HepG2 (cell line): ENCODE data around the gene MPP1. TPM values are rescaled to one million over a fixed set of nuclear protein-coding genes. Genes with fewer than 3 reads are reported as not detected.

Experiments
- ATAC-seq: fragments of 200-7000 bp; cut with Tn5 transposase; 3 replicates; pipeline ENCODE4 v1.9.1; 2020; ENCODE audit warnings: mild to moderate bottlenecking, moderate library complexity
- BruUV-seq: library from RNA; stranded (reverse); fragments of 400-500 nt; replicated peaks from 2 replicates; lab custom pipeline; 2021; lab: Mats Ljungman, UMichigan
- CTCF ChIA-PET: fragments of 300-600 bp; formaldehyde crosslinking; extraction: SDS; loops from one replicate; lab custom pipeline; 2021; ENCODE audit warnings: low total read pairs, inconsistent platforms, low intra/inter-chr PET ratio; lab: Yijun Ruan, JAX
- POLR2A ChIA-PET: fragments of 350-600 bp; sonication (Branson Sonifier 250); formaldehyde crosslinking; loops from one replicate; lab custom pipeline; 2020; ENCODE audit warnings: antibody characterized with exemption, inconsistent platforms; lab: Yijun Ruan, JAX
- DNase-seq: peaks from one replicate; pipeline ENCODE4 v3.0.0-alpha.2; 2015; ENCODE audit warnings: low spot score
- FAIRE-seq: peaks from 3 replicates; lab custom pipeline; 2011; peaks lifted over from hg19 to GRCh38; lab: Jason Lieb, UNC
- H2AFZ ChIP-seq: one replicate; pipeline ENCODE4 v1.6.1; 2011; ENCODE audit warnings: low read length, inconsistent platforms
- H3K27ac ChIP-seq: fragments of 300-600 bp; 3 replicates; pipeline ENCODE4 v1.8.0; 2011; ENCODE audit warnings: mixed run types, mild to moderate bottlenecking, mixed read lengths, low read length, inconsistent platforms; ENCODE audit not compliant: insufficient read depth; ENCODE audit errors: extremely low read length
- H3K27me3 ChIP-seq, 2 experiments: fragments of 200-600 bp in 1 of 2; 2 replicates in 1 of 2; 3 replicates in 1 of 2; pipeline versions ENCODE4 v1.6.0 to v1.8.0; 2011; ENCODE audit warnings: low read length in 2 of 2, mild to moderate bottlenecking in 2 of 2, moderate library complexity in 2 of 2, inconsistent platforms in 1 of 2; ENCODE audit not compliant: insufficient read depth in 2 of 2, control insufficient read depth in 1 of 2
- H3K36me3 ChIP-seq, 2 experiments: fragments of 200-600 bp in 1 of 2; replicated peaks in 1 of 2; 2 replicates in 1 of 2; 3 replicates in 1 of 2; pipeline versions ENCODE4 v1.5.1 to v1.8.0; 2011; ENCODE audit warnings: low read length in 2 of 2, inconsistent platforms in 1 of 2; ENCODE audit not compliant: insufficient read depth in 2 of 2, control insufficient read depth in 1 of 2
- H3K4me1 ChIP-seq: 2 replicates; pipeline ENCODE4 v1.5.1; 2012; ENCODE audit warnings: low read length, inconsistent platforms; ENCODE audit not compliant: insufficient read depth
- H3K4me2 ChIP-seq: 2 replicates; pipeline ENCODE4 v1.6.0; 2011; ENCODE audit warnings: low read depth, low read length, inconsistent platforms
- H3K4me3 ChIP-seq, 3 experiments: fragments of 200-600 bp in 1 of 3; sonication (generic), shearing (Covaris generic) in 1 of 3; replicated peaks in 1 of 3; 2 replicates each; pipeline ENCODE4 v1.5.1; 2011 to 2016; ENCODE audit warnings: low read length in 3 of 3, inconsistent platforms in 2 of 3, low read depth in 2 of 3, mild to moderate bottlenecking in 2 of 3, control low read depth in 1 of 3, mixed read lengths in 1 of 3; ENCODE audit not compliant: insufficient read depth in 1 of 3
- H3K79me2 ChIP-seq: one replicate; pipeline ENCODE4 v1.6.1; 2011; ENCODE audit warnings: low read length, inconsistent platforms; ENCODE audit not compliant: insufficient read depth
- H3K9ac ChIP-seq: 2 replicates; pipeline ENCODE4 v1.6.0; 2011; ENCODE audit warnings: mild to moderate bottlenecking, low read depth, low read length, inconsistent platforms; ENCODE audit not compliant: insufficient read depth
- H3K9me3 ChIP-seq: 2 replicates; pipeline ENCODE4 v1.5.1; 2012; ENCODE audit warnings: mild to moderate bottlenecking, low read length
- H4K20me1 ChIP-seq: 2 replicates; pipeline ENCODE4 v1.6.0; 2011; ENCODE audit warnings: inconsistent platforms, mild to moderate bottlenecking, low read length, moderate library complexity; ENCODE audit not compliant: insufficient read depth
- CBX5 ChIP-seq: sonication (generic); formaldehyde crosslinking; IDR thresholded peaks from 2 replicates; pipeline ENCODE4 v1.4.0; 2020; ENCODE audit warnings: missing genetic modification reagents, borderline replicate concordance
- CENPX ChIP-seq: sonication (generic); formaldehyde crosslinking; IDR thresholded peaks from 2 replicates; pipeline ENCODE4 v1.9.0; 2021; ENCODE audit warnings: mild to moderate bottlenecking, missing genetic modification reagents, moderate library complexity
- HNRNPH1 ChIP-seq: fragments of 200-400 bp; formaldehyde crosslinking; optimal IDR thresholded peaks from 2 replicates; pipeline ENCODE3; 2017; ENCODE audit warnings: mild to moderate bottlenecking, low read depth, low read length
- HOXD1 ChIP-seq: sonication (generic); formaldehyde crosslinking; IDR thresholded peaks from 2 replicates; pipeline ENCODE4 v1.5.0; 2020; ENCODE audit warnings: missing genetic modification reagents
- PBX2 ChIP-seq: IDR thresholded peaks from 2 replicates; pipeline ENCODE4 v1.6.1; 2016; ENCODE audit warnings: control low read depth
- SRY ChIP-seq: sonication (generic); formaldehyde crosslinking; IDR thresholded peaks from 2 replicates; pipeline ENCODE4 v1.8.0; 2022; ENCODE audit warnings: mild to moderate bottlenecking, missing genetic modification reagents
- ZBTB2 ChIP-seq: sonication (generic); formaldehyde crosslinking; IDR thresholded peaks from 2 replicates; pipeline ENCODE4 v1.8.0; 2022; ENCODE audit warnings: low read depth, missing genetic modification reagents
- ZBTB42 ChIP-seq: sonication (generic); formaldehyde crosslinking; IDR thresholded peaks from 2 replicates; pipeline ENCODE4 v1.5.0; 2020; ENCODE audit warnings: mild to moderate bottlenecking, missing genetic modification reagents
- ZNF275 ChIP-seq: sonication (generic); formaldehyde crosslinking; IDR thresholded peaks from 2 replicates; pipeline ENCODE4 v1.8.0; 2022; ENCODE audit warnings: missing genetic modification reagents, mild to moderate bottlenecking, inconsistent platforms, borderline replicate concordance
- ZNF777 ChIP-seq: sonication (generic); formaldehyde crosslinking; IDR thresholded peaks from 2 replicates; pipeline ENCODE4 v1.4.0; 2020; ENCODE audit warnings: missing genetic modification reagents
- WGBS: methylation state at CpG from one replicate; pipeline ENCODE4 v1.1.6; 2017; ENCODE audit warnings: low lambda C conversion rate; 5-methylcytosine and 5-hydroxymethylcytosine counted together
- in situ Hi-C: cut with HindIII; loops from 2 replicates; pipeline ENCODE4 v1.10.0; 2017; ENCODE audit warnings: low pct_unique_long_range_greater_than_20kb; ENCODE audit not compliant: extremely low pct_ligation_motif_present
- intact Hi-C: fragments of 100-400 bp; cut with micrococcal nuclease; formaldehyde crosslinking; loops from one replicate; pipeline ENCODE4 v1.10.0; 2022; ENCODE audit not compliant: unreplicated experiment
- polyA plus RNA-seq, 8 experiments: library from polyadenylated mRNA; depleted of rRNA in 3 of 8; stranded (reverse) in 7 of 8; unstranded in 1 of 8; fragments of >200 nt; fragmentation: Illumina TruSeq in 4 of 8; extraction: Trizol in 4 of 8; gene quantifications; 2 replicates each; pipeline versions ENCODE4 v1.2.1 to v1.2.3, GENCODE V29; 2011 to 2016; ENCODE audit warnings: low read depth in 4 of 8, missing spikeins in 1 of 8, mixed read lengths in 1 of 8; ENCODE audit not compliant: insufficient read depth in 1 of 8
- total RNA-seq, 5 experiments: library from RNA; depleted of rRNA; stranded (reverse); fragments of >200 nt; fragmentation: Illumina TruSeq; extraction: Trizol; gene quantifications; 2 replicates each; pipeline ENCODE4 v1.2.3, GENCODE V29; 2016; ENCODE audit warnings: low read depth in 1 of 5

MPP1 gene
- total and polyA plus RNA-seq, 2 of the 13 experiments (the other 11 are each of a cell fraction or from before 2014, with no cell fraction given) = 7.8 to 8.1 TPM

GRCh38 chrX:154812341-154813101 is 7.2 kb upstream of the MPP1 start:
- no peak for DNase-seq
- ChIA-PET CTCF (no interaction called here), POLR2A (no interaction called here)
- H3K4me3 ChIP-seq = no peak overlapping the region
- no peaks in the 10 kb centered on the region for H3K9me3 ChIP-seq
- intact Hi-C loops (no loop called here), in situ Hi-C loops (no loop called here)
- 0 out of 5 replicates have a peak, but pooled peaks cover 0 to under 1% of the 10 kb centered on the region in 2 experiments for H3K27me3 ChIP-seq
- no peak overlapping the region for H3K4me2 ChIP-seq
- no peak for FAIRE-seq
- no TSS peak for BruUV-seq
- H3K4me1 ChIP-seq = no peaks in the 10 kb centered on the region
- no peak overlapping the region for H3K9ac ChIP-seq
- no peak overlapping the region for H3K27ac ChIP-seq
- H3K36me3 ChIP-seq = no peaks in the 10 kb centered on the region
- no peaks in the 10 kb centered on the region for H4K20me1 ChIP-seq
- TF ChIP-seq PBX2 (CRISPR knock-in tag) (no peak), ZNF275 (CRISPR knock-in tag) (no peak)
- H2AFZ ChIP-seq = no peak overlapping the region
- no peak for ATAC-seq
- H3K79me2 ChIP-seq = no peaks in the 10 kb centered on the region
- WGBS = 3% methylated on average over 2 of the region's 2 CpGs

DNA sequence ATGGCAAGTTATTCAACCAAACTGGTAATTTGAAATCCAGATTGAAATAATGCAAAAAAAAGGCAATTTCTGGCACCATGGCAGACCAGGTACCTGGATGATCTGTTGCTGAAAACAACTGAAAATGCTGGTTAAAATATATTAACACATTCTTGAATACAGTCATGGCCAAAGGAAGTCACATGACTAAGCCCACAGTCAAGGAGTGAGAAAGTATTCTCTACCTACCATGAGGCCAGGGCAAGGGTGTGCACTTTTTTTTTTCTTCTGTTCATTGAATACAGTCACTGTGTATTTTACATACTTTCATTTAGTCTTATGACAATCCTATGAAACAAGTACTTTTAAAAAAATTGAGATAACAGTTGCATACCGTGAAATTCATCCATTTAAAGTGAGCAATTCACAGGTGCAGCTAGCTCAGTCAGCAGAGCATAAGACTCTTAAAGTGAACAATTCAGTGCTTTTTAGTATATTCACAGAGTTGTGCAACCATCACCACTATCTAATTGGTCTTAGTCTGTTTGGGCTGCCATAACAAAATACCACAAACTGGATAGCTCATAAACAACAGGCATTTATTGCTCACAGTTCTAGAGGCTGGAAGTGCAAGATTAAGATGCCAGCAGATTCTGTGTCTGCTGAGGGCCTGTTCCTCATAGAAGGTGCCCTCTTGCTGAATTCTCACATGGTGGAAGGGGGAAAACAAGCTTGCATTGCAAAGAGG is 4.8 kb upstream of the MPP1 start:
- no peaks in the 10 kb centered on the region for H4K20me1 ChIP-seq
- DNase-seq (no peak), FAIRE-seq (no peak), ATAC-seq (no peak)
- CTCF ChIA-PET = no interaction called here
- in situ Hi-C loops (no loop called here), intact Hi-C loops (no loop called here)
- no peak overlapping the region for H2AFZ ChIP-seq
- H3K36me3 ChIP-seq = no peaks in the 10 kb centered on the region
- H3K27me3 ChIP-seq = 0 out of 5 replicates have a peak, but pooled peaks cover 0 to 4% of the 10 kb centered on the region in 2 experiments
- H3K27ac ChIP-seq = no peak overlapping the region
- no peaks in the 10 kb centered on the region for H3K79me2 ChIP-seq
- BruUV-seq = no TSS peak
- WGBS = 0% methylated on average over 1 of the region's 1 CpG
- H3K4me1 ChIP-seq = 0 out of 2 replicates have a peak, but pooled peaks cover 4% of the 10 kb centered on the region
- POLR2A ChIA-PET = no interaction called here
- no peak overlapping the region for H3K4me2 ChIP-seq
- H3K4me3 ChIP-seq = no peak overlapping the region
- no peaks in the 10 kb centered on the region for H3K9me3 ChIP-seq
- H3K9ac ChIP-seq = no peak overlapping the region
- TF ChIP-seq ZNF777 (CRISPR knock-in tag) (no peak), HNRNPH1 (no peak), HOXD1 (CRISPR knock-in tag) (no peak), CBX5 (CRISPR knock-in tag) (no peak), PBX2 (CRISPR knock-in tag) (no peak), SRY (CRISPR knock-in tag) (no peak), ZBTB2 (CRISPR knock-in tag) (no peak), ZBTB42 (CRISPR knock-in tag) (no peak), CENPX (CRISPR knock-in tag) (no peak)
